Left ventricle myocardium inferior (tissue), 1 donor: Measurements from ENCODE around the gene PADI4. TPM values are rescaled to one million over a fixed set of nuclear protein-coding genes. Genes with fewer than 3 reads are reported as not detected.

Experiments
- DNase-seq: peaks from one replicate; pipeline ENCODE4 v3.0.0-alpha.2; 2020
- H3K27ac ChIP-seq: fragments of 200-600 bp; replicated peaks from 2 replicates; pipeline ENCODE4 v1.8.0; 2021
- H3K27me3 ChIP-seq: fragments of 200-600 bp; 2 replicates; pipeline ENCODE4 v1.8.0; 2021; ENCODE audit warnings: low read depth
- H3K36me3 ChIP-seq: fragments of 200-600 bp; 2 replicates; pipeline ENCODE4 v1.8.0; 2021
- H3K4me1 ChIP-seq: fragments of 200-600 bp; 2 replicates; pipeline ENCODE4 v1.8.0; 2021
- H3K4me3 ChIP-seq: fragments of 200-600 bp; 2 replicates; pipeline ENCODE4 v1.8.0; 2021; ENCODE audit warnings: mild to moderate bottlenecking, moderate library complexity
- H3K9me3 ChIP-seq: fragments of 200-600 bp; replicated peaks from 2 replicates; pipeline ENCODE4 v1.8.0; 2021
- intact Hi-C: fragments of 100-400 bp; cut with micrococcal nuclease; formaldehyde crosslinking; loops from one replicate; pipeline ENCODE4 v1.11.0; 2022
- total RNA-seq: library from RNA; stranded (reverse); fragmentation: NEBNext Ultra II Directional; extraction: Animal tissue kit (Norgen Biotek cat#: 25700); gene quantifications from one replicate; pipeline ENCODE4 v1.2.1, GENCODE V29; 2021
- TF ChIP-seq, protein P1 (sequence below): fragments of 200-600 bp; IDR thresholded peaks from 2 replicates; pipeline ENCODE4 v1.8.0; 2021; ENCODE audit warnings: antibody characterized with exemption, mild to moderate bottlenecking, borderline replicate concordance
- donor health status: DM: no; HTN: yes; CAD: no; lungs with severe emphysema.

PADI4 gene
- total RNA-seq, 1 donor from 2014 or later, result 0.22 TPM

DNA sequence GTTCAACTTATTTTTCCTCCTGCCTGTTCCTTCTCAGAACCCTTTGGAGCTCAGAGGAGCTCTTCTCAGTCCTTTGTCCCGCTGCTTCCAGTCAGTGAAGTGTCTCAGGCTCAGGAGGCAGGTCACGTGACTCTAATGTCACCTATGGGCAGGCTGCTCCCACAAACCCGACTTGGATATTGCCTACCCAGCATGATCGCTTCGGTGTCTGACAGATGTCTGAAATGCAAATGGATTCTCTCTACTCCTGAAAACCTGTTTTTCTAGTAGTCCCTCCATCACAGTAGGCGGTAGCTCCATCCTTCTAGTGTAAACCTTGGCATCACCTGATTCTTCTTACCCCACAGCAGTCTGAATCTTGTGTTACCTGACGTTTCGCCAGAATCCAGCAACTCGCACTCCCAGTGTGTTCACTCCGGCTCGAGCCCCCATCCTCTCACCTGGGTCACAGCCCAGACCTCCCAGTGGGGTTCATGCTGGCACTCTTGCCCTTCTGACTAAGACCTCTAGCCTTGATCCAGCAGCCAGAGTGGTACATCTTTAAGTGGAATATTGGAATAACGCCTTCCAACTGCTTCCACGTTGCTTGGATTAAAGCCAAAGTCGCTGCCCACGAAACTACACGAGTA is 69.4 kb downstream of the PADI4 start:
- Histone ChIP-seq H3K4me1 (no peaks in the 10 kb centered on the region), H3K27ac (no peak overlapping the region), H3K27me3 (peaks cover 95% of the 10 kb centered on the region), H3K36me3 (no peaks in the 10 kb centered on the region), H3K9me3 (no peaks in the 10 kb centered on the region), H3K4me3 (no peak overlapping the region)
- DNase-seq, result no peak
- TF ChIP-seq, protein P1, sequence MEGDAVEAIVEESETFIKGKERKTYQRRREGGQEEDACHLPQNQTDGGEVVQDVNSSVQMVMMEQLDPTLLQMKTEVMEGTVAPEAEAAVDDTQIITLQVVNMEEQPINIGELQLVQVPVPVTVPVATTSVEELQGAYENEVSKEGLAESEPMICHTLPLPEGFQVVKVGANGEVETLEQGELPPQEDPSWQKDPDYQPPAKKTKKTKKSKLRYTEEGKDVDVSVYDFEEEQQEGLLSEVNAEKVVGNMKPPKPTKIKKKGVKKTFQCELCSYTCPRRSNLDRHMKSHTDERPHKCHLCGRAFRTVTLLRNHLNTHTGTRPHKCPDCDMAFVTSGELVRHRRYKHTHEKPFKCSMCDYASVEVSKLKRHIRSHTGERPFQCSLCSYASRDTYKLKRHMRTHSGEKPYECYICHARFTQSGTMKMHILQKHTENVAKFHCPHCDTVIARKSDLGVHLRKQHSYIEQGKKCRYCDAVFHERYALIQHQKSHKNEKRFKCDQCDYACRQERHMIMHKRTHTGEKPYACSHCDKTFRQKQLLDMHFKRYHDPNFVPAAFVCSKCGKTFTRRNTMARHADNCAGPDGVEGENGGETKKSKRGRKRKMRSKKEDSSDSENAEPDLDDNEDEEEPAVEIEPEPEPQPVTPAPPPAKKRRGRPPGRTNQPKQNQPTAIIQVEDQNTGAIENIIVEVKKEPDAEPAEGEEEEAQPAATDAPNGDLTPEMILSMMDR, result no peak
- intact Hi-C loops, result no loop called here

DNA sequence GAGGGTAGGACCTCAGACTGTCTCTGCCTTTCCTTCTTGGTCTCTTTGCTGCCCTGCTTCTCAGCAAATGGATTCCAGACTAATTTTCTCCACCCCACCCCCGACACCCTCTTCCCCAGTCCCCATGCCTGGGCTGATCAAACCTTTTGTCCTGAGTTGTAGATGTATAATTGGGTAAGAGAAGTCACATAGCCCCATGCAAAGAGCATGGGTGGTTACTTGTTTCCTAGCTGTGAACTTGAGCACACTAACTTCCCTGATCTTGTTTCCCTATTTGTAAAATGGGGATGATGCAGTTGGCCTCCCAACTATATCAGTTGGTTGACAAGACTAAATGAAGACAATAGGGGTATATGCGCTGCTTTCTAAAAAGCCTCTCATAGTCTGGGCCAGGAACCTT is 73.2 kb downstream of the PADI4 start:
- no peak overlapping the region for H3K27ac ChIP-seq
- no peaks in the 10 kb centered on the region for H3K9me3 ChIP-seq
- TF ChIP-seq, protein P1, result no peak
- H3K4me1 ChIP-seq, result no peaks in the 10 kb centered on the region
- no peak for DNase-seq
- H3K4me3 ChIP-seq, result no peak overlapping the region
- intact Hi-C loops, result no loop called here
- H3K27me3 ChIP-seq, result peaks cover 84% of the 10 kb centered on the region
- H3K36me3 ChIP-seq, result no peaks in the 10 kb centered on the region

- Histone ChIP-seq H3K27ac (no peak overlapping the region), H3K4me1 (no peaks in the 10 kb centered on the region), H3K27me3 (peaks cover 49% of the 10 kb centered on the region), H3K4me3 (no peak overlapping the region), H3K9me3 (no peaks in the 10 kb centered on the region), H3K36me3 (no peaks in the 10 kb centered on the region)
- TF ChIP-seq, protein P1, result no peak
- no peak for DNase-seq
- intact Hi-C loops, result no loop called here
Measured at GRCh38 chr1:17392199-17392740, 84.3 kb downstream of the PADI4 start.

DNA sequence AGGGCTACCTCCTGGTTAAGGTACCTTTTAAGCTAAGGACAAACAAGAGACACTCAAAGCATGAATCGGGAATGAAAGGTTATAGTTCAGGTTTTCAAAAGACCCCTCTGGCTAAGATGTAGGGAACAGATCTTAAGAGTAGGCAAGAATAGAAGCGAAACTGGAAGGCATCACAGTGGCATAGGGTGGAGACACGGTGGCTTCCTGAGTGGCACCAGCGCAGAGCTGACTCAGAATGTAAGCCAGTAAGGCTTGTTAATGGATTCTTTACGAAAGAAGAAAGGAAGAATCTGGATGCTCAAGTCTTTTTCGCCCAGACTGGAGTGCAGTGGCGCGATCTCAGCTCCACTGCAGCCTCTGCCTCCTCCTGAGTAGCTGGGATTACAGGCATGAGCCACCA is 85.2 kb downstream of the PADI4 start:
- TF ChIP-seq, protein P1, result no peak
- Histone ChIP-seq H3K4me3 (no peak overlapping the region), H3K36me3 (no peaks in the 10 kb centered on the region), H3K4me1 (no peaks in the 10 kb centered on the region), H3K27ac (no peak overlapping the region), H3K9me3 (no peaks in the 10 kb centered on the region), H3K27me3 (peaks cover 48% of the 10 kb centered on the region)
- intact Hi-C loops, result no loop called here
- DNase-seq, result no peak

GRCh38 chr1:17397910-17398695 is 90.1 kb downstream of the PADI4 start:
- H3K4me1 ChIP-seq, result no peaks in the 10 kb centered on the region
- H3K4me3 ChIP-seq, result no peak overlapping the region
- H3K27ac ChIP-seq, result no peak overlapping the region
- no peaks in the 10 kb centered on the region for H3K36me3 ChIP-seq
- DNase-seq, result no peak
- TF ChIP-seq, protein P1, result no peak
- no peaks in the 10 kb centered on the region for H3K9me3 ChIP-seq
- H3K27me3 ChIP-seq, result peaks cover 41% of the 10 kb centered on the region
- intact Hi-C loops, result no loop called here
